Parathyroid adenoma (tissue), 2 donors: ENCODE results near the gene PTCD1.

Experiments used
- H2AFZ ChIP-seq: fragments of 300-600 bp; sonication (generic); one replicate; pipeline ENCODE4 v1.7.0; 2017; ENCODE audit warnings: antibody characterized with exemption, mild to moderate bottlenecking
- H3K27ac ChIP-seq: fragments of 300-600 bp; sonication (generic); one replicate; pipeline ENCODE4 v1.7.0; 2017
- H3K27me3 ChIP-seq: fragments of 300-600 bp; sonication (generic); one replicate; pipeline ENCODE4 v1.7.0; 2017; ENCODE audit warnings: low read length; ENCODE audit not compliant: control insufficient read depth, insufficient read depth
- H3K36me3 ChIP-seq: fragments of 300-600 bp; sonication (generic); one replicate; pipeline ENCODE4 v1.7.0; 2017; ENCODE audit warnings: low read length; ENCODE audit not compliant: control insufficient read depth, insufficient read depth
- H3K4me1 ChIP-seq: fragments of 300-600 bp; sonication (generic); one replicate; pipeline ENCODE4 v1.7.0; 2017; ENCODE audit warnings: control low read depth
- H3K4me2 ChIP-seq: fragments of 300-600 bp; sonication (generic); one replicate; pipeline ENCODE4 v1.7.0; 2017; ENCODE audit warnings: low read length
- H3K4me3 ChIP-seq: fragments of 300-600 bp; sonication (generic); one replicate; pipeline ENCODE4 v1.7.0; 2017; ENCODE audit warnings: low read depth, low read length
- H3K79me2 ChIP-seq: fragments of 300-600 bp; sonication (generic); one replicate; pipeline ENCODE4 v1.7.0; 2017; ENCODE audit warnings: control low read depth
- H3K9ac ChIP-seq: fragments of 300-600 bp; sonication (generic); one replicate; pipeline ENCODE4 v1.7.0; 2017; ENCODE audit warnings: mild to moderate bottlenecking
- H3K9me3 ChIP-seq: fragments of 300-600 bp; sonication (generic); one replicate; pipeline ENCODE4 v1.7.0; 2017; ENCODE audit warnings: low read length; ENCODE audit not compliant: control insufficient read depth
- TF ChIP-seq, protein P1 (sequence below): fragments of 300-600 bp; sonication (generic); IDR thresholded peaks from one replicate; pipeline ENCODE4 v1.7.0; 2017; ENCODE audit warnings: antibody characterized with exemption, mild to moderate bottlenecking
- donor health status: primary hyperparathyroidism.

PTCD1 gene

DNA sequence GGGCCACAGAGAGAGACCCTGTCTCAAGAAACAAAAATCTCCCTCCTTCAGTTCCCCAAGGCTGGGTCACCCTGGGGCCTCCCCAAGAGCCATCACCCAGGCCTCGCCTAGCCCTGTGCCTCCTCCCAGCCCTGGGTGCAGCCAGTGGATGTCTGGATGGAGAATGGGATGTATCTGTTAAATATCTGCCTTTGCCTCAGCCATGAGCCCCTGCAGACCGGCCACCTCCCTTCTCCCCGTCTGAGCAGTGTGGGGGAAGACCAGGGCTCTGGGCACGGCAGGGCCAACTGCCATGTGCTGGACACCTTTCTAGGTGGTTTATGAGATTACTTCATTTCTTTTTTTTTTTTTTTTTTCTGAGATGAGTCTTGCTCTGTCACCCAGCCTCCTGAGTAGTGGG, 54.1 kb downstream of the PTCD1 start:
- peaks cover 2% of the 10 kb centered on the region for H3K79me2 ChIP-seq
- no peak overlapping the region for H3K27ac ChIP-seq
- TF ChIP-seq, protein P1, sequence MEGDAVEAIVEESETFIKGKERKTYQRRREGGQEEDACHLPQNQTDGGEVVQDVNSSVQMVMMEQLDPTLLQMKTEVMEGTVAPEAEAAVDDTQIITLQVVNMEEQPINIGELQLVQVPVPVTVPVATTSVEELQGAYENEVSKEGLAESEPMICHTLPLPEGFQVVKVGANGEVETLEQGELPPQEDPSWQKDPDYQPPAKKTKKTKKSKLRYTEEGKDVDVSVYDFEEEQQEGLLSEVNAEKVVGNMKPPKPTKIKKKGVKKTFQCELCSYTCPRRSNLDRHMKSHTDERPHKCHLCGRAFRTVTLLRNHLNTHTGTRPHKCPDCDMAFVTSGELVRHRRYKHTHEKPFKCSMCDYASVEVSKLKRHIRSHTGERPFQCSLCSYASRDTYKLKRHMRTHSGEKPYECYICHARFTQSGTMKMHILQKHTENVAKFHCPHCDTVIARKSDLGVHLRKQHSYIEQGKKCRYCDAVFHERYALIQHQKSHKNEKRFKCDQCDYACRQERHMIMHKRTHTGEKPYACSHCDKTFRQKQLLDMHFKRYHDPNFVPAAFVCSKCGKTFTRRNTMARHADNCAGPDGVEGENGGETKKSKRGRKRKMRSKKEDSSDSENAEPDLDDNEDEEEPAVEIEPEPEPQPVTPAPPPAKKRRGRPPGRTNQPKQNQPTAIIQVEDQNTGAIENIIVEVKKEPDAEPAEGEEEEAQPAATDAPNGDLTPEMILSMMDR = no peak
- H3K9ac ChIP-seq = no peak overlapping the region
- H2AFZ ChIP-seq = no peak overlapping the region
- H3K9me3 ChIP-seq = no peaks in the 10 kb centered on the region
- H3K4me1 ChIP-seq = peaks cover 3% of the 10 kb centered on the region
- no peaks in the 10 kb centered on the region for H3K36me3 ChIP-seq
- H3K27me3 ChIP-seq = no peaks in the 10 kb centered on the region
- no peak overlapping the region for H3K4me3 ChIP-seq
- H3K4me2 ChIP-seq = no peak overlapping the region

DNA sequence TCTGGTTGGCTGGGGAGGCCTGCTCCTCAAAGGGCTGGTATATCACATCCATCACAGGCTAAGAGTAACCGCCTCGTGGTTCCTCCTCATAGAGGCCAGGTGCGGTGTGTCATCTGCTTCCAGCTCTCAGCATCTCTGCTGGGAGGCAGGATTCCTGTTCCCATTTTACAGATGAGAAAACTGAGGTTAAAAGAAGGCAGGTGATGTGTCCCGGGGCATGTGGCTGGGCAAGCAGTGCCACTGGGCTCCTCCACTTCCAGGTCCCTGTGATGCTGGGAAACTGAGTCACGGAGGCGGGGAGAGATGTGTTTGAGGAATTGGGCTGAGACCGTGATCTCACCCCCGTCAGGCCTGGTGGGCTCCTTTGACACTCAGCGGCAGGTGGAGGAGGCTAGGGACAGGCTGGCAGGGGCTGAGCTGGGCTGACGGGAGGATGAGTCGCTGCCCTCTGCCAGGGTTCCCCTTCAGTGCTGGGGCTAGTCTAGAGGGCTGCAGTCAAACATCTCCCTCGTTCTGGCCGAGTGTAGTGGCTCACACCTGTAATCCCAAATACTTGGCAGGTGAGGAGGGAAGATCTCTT, 54.7 kb downstream of the PTCD1 start:
- Histone ChIP-seq H3K4me3 (no peak overlapping the region), H3K4me2 (no peak overlapping the region), H3K9me3 (no peaks in the 10 kb centered on the region), H3K79me2 (peaks cover 2% of the 10 kb centered on the region), H3K27ac (no peak overlapping the region), H3K27me3 (no peaks in the 10 kb centered on the region), H3K36me3 (no peaks in the 10 kb centered on the region), H2AFZ (no peak overlapping the region), H3K4me1 (peaks cover 3% of the 10 kb centered on the region), H3K9ac (no peak overlapping the region)
- TF ChIP-seq, protein P1 = no peak

DNA sequence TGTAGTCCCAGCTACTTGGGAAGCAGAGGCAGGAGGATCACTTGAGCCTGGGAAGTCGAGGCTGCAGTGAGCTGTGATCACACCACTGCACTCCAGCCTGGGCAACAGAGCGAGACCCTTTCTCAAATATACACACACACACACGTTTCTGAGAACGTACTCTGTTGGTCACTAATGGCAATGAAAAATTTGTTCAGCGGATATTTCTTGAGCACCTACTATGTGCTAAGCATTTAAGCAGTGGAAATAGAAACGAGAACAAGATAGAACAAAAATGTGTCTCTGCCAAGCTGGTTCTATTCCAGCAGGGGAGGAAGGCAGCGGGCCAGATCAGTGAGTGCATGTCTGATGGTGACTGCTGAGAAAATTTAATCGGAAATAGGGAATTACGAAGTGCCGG, 55.4 kb downstream of the PTCD1 start:
- H3K79me2 ChIP-seq = peaks cover 2% of the 10 kb centered on the region
- H3K4me2 ChIP-seq = no peak overlapping the region
- no peak overlapping the region for H2AFZ ChIP-seq
- no peak overlapping the region for H3K9ac ChIP-seq
- TF ChIP-seq, protein P1 = no peak
- H3K4me1 ChIP-seq = peaks cover 3% of the 10 kb centered on the region
- H3K4me3 ChIP-seq = no peak overlapping the region
- no peak overlapping the region for H3K27ac ChIP-seq
- H3K9me3 ChIP-seq = no peaks in the 10 kb centered on the region
- H3K27me3 ChIP-seq = no peaks in the 10 kb centered on the region
- H3K36me3 ChIP-seq = no peaks in the 10 kb centered on the region

DNA sequence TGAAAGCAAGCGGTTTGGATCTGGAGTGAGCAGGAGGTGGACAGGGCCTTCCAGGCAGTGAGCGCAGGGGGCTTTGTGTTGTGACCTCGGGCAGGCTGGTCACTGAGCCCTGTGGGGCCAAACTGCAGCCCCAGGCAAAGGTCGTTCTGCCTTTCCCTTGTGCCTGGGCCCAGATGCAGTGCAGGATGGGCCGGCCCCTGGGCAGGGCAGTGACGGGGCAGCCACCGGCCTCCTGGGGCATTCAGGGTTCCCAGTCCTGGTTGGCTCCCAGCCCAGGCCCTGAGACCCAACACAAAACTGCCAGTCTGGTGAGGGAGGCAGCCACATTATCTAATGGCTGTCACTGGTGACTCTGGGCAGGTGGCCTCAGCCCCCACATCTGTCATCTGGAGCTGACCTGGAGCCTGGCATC, 56.9 kb downstream of the PTCD1 start:
- Histone ChIP-seq H3K36me3 (no peaks in the 10 kb centered on the region), H3K4me2 (no peak overlapping the region), H2AFZ (no peak overlapping the region), H3K9me3 (no peaks in the 10 kb centered on the region), H3K4me3 (no peak overlapping the region), H3K79me2 (peaks cover 2% of the 10 kb centered on the region), H3K4me1 (peaks cover 3% of the 10 kb centered on the region), H3K9ac (no peak overlapping the region), H3K27ac (no peak overlapping the region), H3K27me3 (no peaks in the 10 kb centered on the region)
- TF ChIP-seq, protein P1 = no peak
